IPS DF 6.9 (cell line): ENCODE results near the gene ENDOD1.
"Not testable (repeated sequence)": the region's sequence is repeated elsewhere in the genome, so short reads cannot be mapped to it uniquely, and the experiment has no call there.

Experiments used
- DNase-seq: peaks from one replicate; pipeline ENCODE4 v3.0.0-alpha.2; 2013; ENCODE audit warnings: low read depth, low spot score
- H3K27ac ChIP-seq: one replicate; pipeline ENCODE4 v1.5.1; 2013; ENCODE audit warnings: low read length, control low read depth
- H3K27me3 ChIP-seq: 2 replicates; pipeline ENCODE4 v1.6.1; 2013; ENCODE audit warnings: mild to moderate bottlenecking, low read length; ENCODE audit not compliant: control insufficient read depth, insufficient read depth
- H3K36me3 ChIP-seq: 2 replicates; pipeline ENCODE4 v1.6.1; 2013; ENCODE audit warnings: low read length; ENCODE audit not compliant: control insufficient read depth, insufficient read depth
- H3K4me1 ChIP-seq: 2 replicates; pipeline ENCODE4 v1.6.1; 2013; ENCODE audit warnings: low read length; ENCODE audit not compliant: control insufficient read depth, insufficient read depth
- H3K4me3 ChIP-seq: 2 replicates; pipeline ENCODE4 v1.5.1; 2013; ENCODE audit warnings: mild to moderate bottlenecking, low read length
- H3K9me3 ChIP-seq: 2 replicates; pipeline ENCODE4 v1.6.1; 2013; ENCODE audit warnings: low read length, inconsistent platforms; ENCODE audit not compliant: control insufficient read depth, insufficient read depth
- WGBS: extraction: QIAGEN DNeasy Blood & Tissue Kit; methylation state at CpG from one replicate; pipeline ENCODE4 v1.1.7; 2013; ENCODE audit warnings: mixed read lengths, missing lambda C conversion rate; ENCODE audit not compliant: insufficient read length, insufficient coverage; 5-methylcytosine and 5-hydroxymethylcytosine counted together

Gene ENDOD1

GRCh38 chr11:95121698-95122097, 32.1 kb downstream of the ENDOD1 start:
- H3K4me1 ChIP-seq, result no peaks in the 10 kb centered on the region
- H3K4me3 ChIP-seq, result no peak overlapping the region
- WGBS, result no CpG with 5 or more reads among the region's 1 CpG
- H3K36me3 ChIP-seq, result no peaks in the 10 kb centered on the region
- no peak overlapping the region for H3K27ac ChIP-seq
- no peaks in the 10 kb centered on the region for H3K9me3 ChIP-seq
- DNase-seq, result no peak
- H3K27me3 ChIP-seq, result no peaks in the 10 kb centered on the region

GRCh38 chr11:95123556-95123955, 33.9 kb downstream of the ENDOD1 start:
- Histone ChIP-seq H3K9me3 (no peaks in the 10 kb centered on the region), H3K27ac (no peak overlapping the region), H3K4me3 (no peak overlapping the region), H3K36me3 (no peaks in the 10 kb centered on the region), H3K27me3 (no peaks in the 10 kb centered on the region), H3K4me1 (no peaks in the 10 kb centered on the region)
- no CpG with 5 or more reads among the region's 3 CpGs for WGBS
- no peak for DNase-seq

- Histone ChIP-seq H3K9me3 (no peaks in the 10 kb centered on the region), H3K4me1 (no peaks in the 10 kb centered on the region), H3K4me3 (no peak overlapping the region), H3K36me3 (no peaks in the 10 kb centered on the region), H3K27me3 (no peaks in the 10 kb centered on the region), H3K27ac (no peak overlapping the region)
- WGBS, result no CpG with 5 or more reads among the region's 3 CpGs
- no peak for DNase-seq
Observed at GRCh38 chr11:95128602-95129001, 39.0 kb downstream of the ENDOD1 start.

GRCh38 chr11:95132956-95133355, 43.3 kb downstream of the ENDOD1 start:
- no CpG with 5 or more reads among the region's 2 CpGs for WGBS
- H3K27ac ChIP-seq, result no peak overlapping the region
- H3K4me1 ChIP-seq, result no peaks in the 10 kb centered on the region
- H3K4me3 ChIP-seq, result no peak overlapping the region
- H3K27me3 ChIP-seq, result no peaks in the 10 kb centered on the region; the same call in 1 of the 2 replicates
- H3K36me3 ChIP-seq, result no peaks in the 10 kb centered on the region
- no peak for DNase-seq
- H3K9me3 ChIP-seq, result no peaks in the 10 kb centered on the region

- Histone ChIP-seq H3K36me3 (no peaks in the 10 kb centered on the region), H3K4me3 (no peak overlapping the region), H3K27me3 (no peaks in the 10 kb centered on the region; the same call in 1 of the 2 replicates), H3K9me3 (no peaks in the 10 kb centered on the region), H3K4me1 (no peaks in the 10 kb centered on the region), H3K27ac (no peak overlapping the region)
- no peak for DNase-seq
- WGBS, result no CpG with 5 or more reads among the region's 5 CpGs
Observed at GRCh38 chr11:95134491-95134890, 44.8 kb downstream of the ENDOD1 start.

GRCh38 chr11:95135155-95135554, 45.5 kb downstream of the ENDOD1 start:
- no peak for DNase-seq
- no CpG with 5 or more reads among the region's 6 CpGs for WGBS
- no peak overlapping the region for H3K27ac ChIP-seq

GRCh38 chr11:95135880-95136279, 46.2 kb downstream of the ENDOD1 start:
- no peak for DNase-seq
- Histone ChIP-seq H3K4me3 (no peak overlapping the region), H3K9me3 (no peaks in the 10 kb centered on the region), H3K36me3 (no peaks in the 10 kb centered on the region), H3K27ac (no peak overlapping the region), H3K4me1 (no peaks in the 10 kb centered on the region), H3K27me3 (no peaks in the 10 kb centered on the region; the same call in 1 of the 2 replicates)
- WGBS, result no CpG with 5 or more reads among the region's 2 CpGs

More at GRCh38 chr11:95135155-95135554, 45.5 kb downstream of the ENDOD1 start:
- Histone ChIP-seq H3K27me3 (no peaks in the 10 kb centered on the region; the same call in 1 of the 2 replicates), H3K4me3 (no peak overlapping the region), H3K36me3 (no peaks in the 10 kb centered on the region), H3K9me3 (no peaks in the 10 kb centered on the region), H3K4me1 (no peaks in the 10 kb centered on the region)

- not testable (repeated sequence) for H3K27ac ChIP-seq, H3K4me3 ChIP-seq, H3K36me3 ChIP-seq, H3K4me1 ChIP-seq, H3K9me3 ChIP-seq, DNase-seq, H3K27me3 ChIP-seq
- no CpG with 5 or more reads among the region's 4 CpGs for WGBS
Observed at GRCh38 chr11:95136747-95137146, 47.1 kb downstream of the ENDOD1 start.

- peaks cover 2% of the 10 kb centered on the region for H3K27me3 ChIP-seq
- no peak overlapping the region for H3K27ac ChIP-seq
- DNase-seq, result no peak
- no peaks in the 10 kb centered on the region for H3K9me3 ChIP-seq
- H3K4me3 ChIP-seq, result no peak overlapping the region
- H3K36me3 ChIP-seq, result no peaks in the 10 kb centered on the region
- H3K4me1 ChIP-seq, result no peaks in the 10 kb centered on the region
Observed at GRCh38 chr11:95137299-95137698, 47.7 kb downstream of the ENDOD1 start.

GRCh38 chr11:95138448-95138847, 48.8 kb downstream of the ENDOD1 start:
- Histone ChIP-seq H3K4me3 (no peak overlapping the region), H3K4me1 (no peaks in the 10 kb centered on the region; the same call in 1 of the 2 replicates), H3K27me3 (peaks cover 2% of the 10 kb centered on the region), H3K9me3 (no peaks in the 10 kb centered on the region), H3K27ac (no peak overlapping the region), H3K36me3 (no peaks in the 10 kb centered on the region)
- WGBS, result no CpG with 5 or more reads among the region's 2 CpGs
- DNase-seq, result no peak

- H3K4me1 ChIP-seq, result no peaks in the 10 kb centered on the region; the same call in 1 of the 2 replicates
- no peak overlapping the region for H3K27ac ChIP-seq
- no CpG with 5 or more reads among the region's 4 CpGs for WGBS
- H3K36me3 ChIP-seq, result no peaks in the 10 kb centered on the region
- H3K9me3 ChIP-seq, result no peaks in the 10 kb centered on the region
- H3K4me3 ChIP-seq, result no peak overlapping the region
- H3K27me3 ChIP-seq, result peaks cover 2% of the 10 kb centered on the region
- DNase-seq, result no peak
Observed at GRCh38 chr11:95140397-95141033, 50.9 kb downstream of the ENDOD1 start.
